Smooth muscle cell (in vitro differentiated cells): ENCODE results near the gene AMZ1. TPM values are rescaled to one million over a fixed set of nuclear protein-coding genes. Genes with fewer than 3 reads are reported as not detected.
A peak's percentile ranks its signal among the peaks of the same experiment; 100 is the strongest.
"Not testable (repeated sequence)": the region's sequence is repeated elsewhere in the genome, so short reads cannot be mapped to it uniquely, and the experiment has no call there.

ENCODE experiments used
- DNase-seq: peaks from one replicate; lab custom pipeline; 2025; ENCODE audit not compliant: unreplicated experiment; lab: John Stamatoyannopoulos, UW
- H2AFZ ChIP-seq: fragments of 200-600 bp; sonication (generic); 2 replicates; pipeline ENCODE4 v1.6.0; 2016; ENCODE audit warnings: antibody characterized with exemption, low read depth, mild to moderate bottlenecking
- H3F3A ChIP-seq: fragments of 200-600 bp; sonication (generic); 2 replicates; pipeline ENCODE4 v1.6.0; 2017; ENCODE audit warnings: antibody characterized with exemption, low read depth
- H3K27ac ChIP-seq: fragments of 200-600 bp; sonication (generic); 2 replicates; pipeline ENCODE4 v1.5.1; 2016; ENCODE audit warnings: low read depth, mild to moderate bottlenecking
- H3K27me3 ChIP-seq: fragments of 200-600 bp; sonication (generic); 2 replicates; pipeline ENCODE4 v1.6.1; 2016; ENCODE audit warnings: low read depth, mild to moderate bottlenecking
- H3K36me3 ChIP-seq: fragments of 200-600 bp; sonication (generic); 2 replicates; pipeline ENCODE4 v1.5.1; 2016; ENCODE audit warnings: low read depth
- H3K4me1 ChIP-seq: fragments of 200-600 bp; sonication (generic); 2 replicates; pipeline ENCODE4 v1.5.1; 2016; ENCODE audit warnings: low read depth
- H3K4me2 ChIP-seq: fragments of 200-600 bp; sonication (generic); 2 replicates; pipeline ENCODE4 v1.6.0; 2016; ENCODE audit warnings: mild to moderate bottlenecking
- H3K4me3 ChIP-seq: fragments of 200-600 bp; sonication (generic); 2 replicates; pipeline ENCODE4 v1.5.1; 2016; ENCODE audit warnings: mild to moderate bottlenecking
- H3K79me2 ChIP-seq: fragments of 200-600 bp; sonication (generic); 2 replicates; pipeline ENCODE4 v1.6.0; 2016; ENCODE audit warnings: low read depth, mild to moderate bottlenecking
- H3K9ac ChIP-seq: fragments of 200-600 bp; sonication (generic); 2 replicates; pipeline ENCODE4 v1.6.0; 2016; ENCODE audit warnings: low read depth
- H3K9me3 ChIP-seq: fragments of 200-600 bp; sonication (generic); replicated peaks from 2 replicates; pipeline ENCODE4 v1.5.1; 2016; ENCODE audit warnings: low read depth
- H4K20me1 ChIP-seq: fragments of 200-600 bp; sonication (generic); 2 replicates; pipeline ENCODE4 v1.6.0; 2016; ENCODE audit warnings: low read depth
- CTCF ChIP-seq: fragments of 200-600 bp; sonication (generic); IDR thresholded peaks from 2 replicates; pipeline ENCODE4 v1.5.1; 2017; ENCODE audit warnings: borderline replicate concordance, mild to moderate bottlenecking, antibody characterized with exemption; ENCODE audit not compliant: insufficient read depth, poor library complexity, severe bottlenecking
- WGBS: methylation state at CpG from one replicate; pipeline ENCODE4 v1.1.7; 2016; ENCODE audit warnings: low lambda C conversion rate; 5-methylcytosine and 5-hydroxymethylcytosine counted together
- polyA plus RNA-seq: library from polyadenylated mRNA; unstranded; fragments of >200 nt; fragmentation: Nextera tagmentation; extraction: Ambion mirVana; gene quantifications from 2 replicates; pipeline ENCODE4 v1.2.1, GENCODE V29; 2016
- total RNA-seq: library from RNA; depleted of rRNA; stranded (reverse); fragments of >200 nt; gene quantifications from 2 replicates; pipeline ENCODE4 v1.2.3, GENCODE V29; 2014

AMZ1 gene
- total and polyA plus RNA-seq, 2 experiments from 2014 or later: 0.63 to 1.1 TPM

- Histone ChIP-seq H4K20me1 (peaks cover 10% of the 10 kb centered on the region), H3K27me3 (no peaks in the 10 kb centered on the region), H3K4me1 (no peaks in the 10 kb centered on the region), H3K79me2 (no peaks in the 10 kb centered on the region), H3F3A (no peaks in the 10 kb centered on the region), H3K4me3 (no peak overlapping the region), H3K9me3 (no peaks in the 10 kb centered on the region), H3K36me3 (no peaks in the 10 kb centered on the region), H3K4me2 (no peak overlapping the region), H3K27ac (no peak overlapping the region), H2AFZ (no peak overlapping the region), H3K9ac (no peak overlapping the region)
- TF ChIP-seq CTCF: no peak
- no peak for DNase-seq
- 82% methylated on average over 6 of the region's 7 CpGs for WGBS
Measured at GRCh38 chr7:2667843-2668242, 20.2 kb upstream of the AMZ1 start.

- H3K36me3 ChIP-seq: no peaks in the 10 kb centered on the region
- 77% methylated on average over 6 of the region's 6 CpGs for WGBS
- H3K79me2 ChIP-seq: no peaks in the 10 kb centered on the region
- H3K4me3 ChIP-seq: no peak overlapping the region
- H3K27me3 ChIP-seq: no peaks in the 10 kb centered on the region
- no peaks in the 10 kb centered on the region for H3K4me1 ChIP-seq
- no peak for DNase-seq
- no peak for TF ChIP-seq CTCF
- peaks cover 7% of the 10 kb centered on the region for H4K20me1 ChIP-seq
- no peak overlapping the region for H3K9ac ChIP-seq
- H2AFZ ChIP-seq: no peak overlapping the region
- no peak overlapping the region for H3K27ac ChIP-seq
- no peak overlapping the region for H3K4me2 ChIP-seq
- no peaks in the 10 kb centered on the region for H3K9me3 ChIP-seq
- no peaks in the 10 kb centered on the region for H3F3A ChIP-seq
Measured at GRCh38 chr7:2668401-2668800, 19.6 kb upstream of the AMZ1 start.

GRCh38 chr7:2670171-2670570 is 17.8 kb upstream of the AMZ1 start:
- no peaks in the 10 kb centered on the region for H3F3A ChIP-seq
- H3K79me2 ChIP-seq: no peaks in the 10 kb centered on the region
- WGBS: 84% methylated on average over 13 of the region's 13 CpGs
- no peak for DNase-seq
- no peak for TF ChIP-seq CTCF
- no peaks in the 10 kb centered on the region for H3K4me1 ChIP-seq
- H3K36me3 ChIP-seq: no peaks in the 10 kb centered on the region
- H3K27me3 ChIP-seq: no peaks in the 10 kb centered on the region
- no peaks in the 10 kb centered on the region for H4K20me1 ChIP-seq
- H3K27ac ChIP-seq: no peak overlapping the region
- H3K9ac ChIP-seq: no peak overlapping the region
- peaks cover 2% of the 10 kb centered on the region for H3K9me3 ChIP-seq
- no peak overlapping the region for H2AFZ ChIP-seq
- H3K4me2 ChIP-seq: no peak overlapping the region
- no peak overlapping the region for H3K4me3 ChIP-seq

GRCh38 chr7:2670720-2671391 is 17.1 kb upstream of the AMZ1 start:
- no peak overlapping the region for H3K27ac ChIP-seq

GRCh38 chr7:2673214-2673613 is 14.8 kb upstream of the AMZ1 start:
- H3K36me3 ChIP-seq, H3K27me3 ChIP-seq, H3K4me1 ChIP-seq, H3K9ac ChIP-seq, H2AFZ ChIP-seq, H3K27ac ChIP-seq, H3K79me2 ChIP-seq, H3K9me3 ChIP-seq, H4K20me1 ChIP-seq, H3K4me3 ChIP-seq, DNase-seq, H3F3A ChIP-seq, H3K4me2 ChIP-seq: not testable (repeated sequence)
- 80% methylated on average over 6 of the region's 6 CpGs for WGBS

More at GRCh38 chr7:2670720-2671391, 17.1 kb upstream of the AMZ1 start:
- no peaks in the 10 kb centered on the region for H3K4me1 ChIP-seq
- no peak overlapping the region for H2AFZ ChIP-seq
- no peaks in the 10 kb centered on the region for H3F3A ChIP-seq
- WGBS: 34% methylated on average over 25 of the region's 25 CpGs
- H4K20me1 ChIP-seq: no peaks in the 10 kb centered on the region
- TF ChIP-seq CTCF: peak; percentile 71
- DNase-seq: no peak
- H3K4me2 ChIP-seq: no peak overlapping the region
- H3K9ac ChIP-seq: no peak overlapping the region
- H3K79me2 ChIP-seq: no peaks in the 10 kb centered on the region
- H3K9me3 ChIP-seq: peaks cover 2% of the 10 kb centered on the region
- H3K36me3 ChIP-seq: no peaks in the 10 kb centered on the region
- H3K27me3 ChIP-seq: no peaks in the 10 kb centered on the region
- H3K4me3 ChIP-seq: no peak overlapping the region
